Measurements from ENCODE around the gene PTPRG.

DNA sequence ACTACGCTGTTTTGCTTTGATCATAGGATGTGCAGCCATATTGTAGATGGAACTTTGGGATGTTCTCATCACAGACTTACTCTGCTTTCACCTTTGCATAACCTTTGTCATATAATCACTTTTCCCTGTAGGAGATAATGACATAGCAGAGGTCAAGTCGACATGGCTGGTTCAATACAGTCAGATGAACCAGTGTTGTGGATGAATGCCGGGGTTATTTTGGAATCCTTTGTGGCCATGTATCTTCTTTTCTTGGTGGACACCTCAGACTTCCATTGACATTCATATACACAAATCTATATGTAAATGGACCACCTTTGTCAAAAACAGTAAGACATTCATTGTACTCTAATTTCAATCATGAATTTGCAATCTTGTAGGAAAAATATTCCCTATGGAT is 180.2 kb downstream of the PTPRG start:
- TF ChIP-seq HDAC6 (IDR thresholded peaks at IDR 0.05; ENCODE audit: unreplicated experiment) = no peak
- TF ChIP-seq, protein P1, sequence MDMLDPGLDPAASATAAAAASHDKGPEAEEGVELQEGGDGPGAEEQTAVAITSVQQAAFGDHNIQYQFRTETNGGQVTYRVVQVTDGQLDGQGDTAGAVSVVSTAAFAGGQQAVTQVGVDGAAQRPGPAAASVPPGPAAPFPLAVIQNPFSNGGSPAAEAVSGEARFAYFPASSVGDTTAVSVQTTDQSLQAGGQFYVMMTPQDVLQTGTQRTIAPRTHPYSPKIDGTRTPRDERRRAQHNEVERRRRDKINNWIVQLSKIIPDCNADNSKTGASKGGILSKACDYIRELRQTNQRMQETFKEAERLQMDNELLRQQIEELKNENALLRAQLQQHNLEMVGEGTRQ (IDR thresholded peaks at IDR 0.05; ENCODE audit: borderline replicate concordance, low read depth, low read length) = no peak
- no peak for TF ChIP-seq EZH2 (IDR thresholded peaks at IDR 0.05; ENCODE audit: borderline replicate concordance, control insufficient read depth, low read depth, low read length)
- TF ChIP-seq CREB1 (IDR thresholded peaks at IDR 0.05; ENCODE audit: low read depth) = no peak
- TF ChIP-seq, protein P2, sequence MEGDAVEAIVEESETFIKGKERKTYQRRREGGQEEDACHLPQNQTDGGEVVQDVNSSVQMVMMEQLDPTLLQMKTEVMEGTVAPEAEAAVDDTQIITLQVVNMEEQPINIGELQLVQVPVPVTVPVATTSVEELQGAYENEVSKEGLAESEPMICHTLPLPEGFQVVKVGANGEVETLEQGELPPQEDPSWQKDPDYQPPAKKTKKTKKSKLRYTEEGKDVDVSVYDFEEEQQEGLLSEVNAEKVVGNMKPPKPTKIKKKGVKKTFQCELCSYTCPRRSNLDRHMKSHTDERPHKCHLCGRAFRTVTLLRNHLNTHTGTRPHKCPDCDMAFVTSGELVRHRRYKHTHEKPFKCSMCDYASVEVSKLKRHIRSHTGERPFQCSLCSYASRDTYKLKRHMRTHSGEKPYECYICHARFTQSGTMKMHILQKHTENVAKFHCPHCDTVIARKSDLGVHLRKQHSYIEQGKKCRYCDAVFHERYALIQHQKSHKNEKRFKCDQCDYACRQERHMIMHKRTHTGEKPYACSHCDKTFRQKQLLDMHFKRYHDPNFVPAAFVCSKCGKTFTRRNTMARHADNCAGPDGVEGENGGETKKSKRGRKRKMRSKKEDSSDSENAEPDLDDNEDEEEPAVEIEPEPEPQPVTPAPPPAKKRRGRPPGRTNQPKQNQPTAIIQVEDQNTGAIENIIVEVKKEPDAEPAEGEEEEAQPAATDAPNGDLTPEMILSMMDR (IDR thresholded peaks at IDR 0.05 in 2 of 3, conservative IDR thresholded peaks at IDR 0.05 in 1 of 3; ENCODE audit: control insufficient read depth in 2 of 3, extremely low read depth in 1 of 3, insufficient read depth in 1 of 3, low read depth in 3 of 3, low read length in 3 of 3) = no peak
- TF ChIP-seq YY1 (IDR thresholded peaks at IDR 0.05; ENCODE audit: low read depth, low read length) = no peak
